Nephron progenitor cell (in vitro differentiated cells): ENCODE measurements around the gene UNC5CL.
A peak's percentile ranks its signal among the peaks of the same experiment; 100 is the strongest.

Experiments used
- DNase-seq: peaks from one replicate; pipeline ENCODE4 v3.0.0; 2021
- H3K27ac Mint-ChIP-seq: 2 replicates; pipeline ENCODE4 v1.8.0; 2021; ENCODE audit warnings: mild to moderate bottlenecking, moderate library complexity, mixed read lengths
- H3K27me3 Mint-ChIP-seq: 2 replicates; pipeline ENCODE4 v1.8.0; 2021; ENCODE audit warnings: mild to moderate bottlenecking, low read depth, mixed read lengths; ENCODE audit not compliant: poor library complexity
- H3K36me3 Mint-ChIP-seq: 2 replicates; pipeline ENCODE4 v1.8.0; 2021; ENCODE audit warnings: low read depth, mixed read lengths
- H3K4me1 Mint-ChIP-seq: 2 replicates; pipeline ENCODE4 v1.8.0; 2021; ENCODE audit warnings: mixed read lengths
- H3K4me3 Mint-ChIP-seq: 2 replicates; pipeline ENCODE4 v1.8.0; 2021; ENCODE audit warnings: mild to moderate bottlenecking, moderate library complexity, mixed read lengths
- H3K9me3 Mint-ChIP-seq: 2 replicates; pipeline ENCODE4 v1.8.0; 2021; ENCODE audit warnings: mild to moderate bottlenecking, moderate library complexity, mixed read lengths
- TF ChIP-seq, protein P1 (sequence below): fragments of 200-600 bp; sonication (generic); IDR thresholded peaks from 2 replicates; pipeline ENCODE4 v1.5.0; 2021; ENCODE audit warnings: antibody characterized with exemption

Gene UNC5CL

DNA sequence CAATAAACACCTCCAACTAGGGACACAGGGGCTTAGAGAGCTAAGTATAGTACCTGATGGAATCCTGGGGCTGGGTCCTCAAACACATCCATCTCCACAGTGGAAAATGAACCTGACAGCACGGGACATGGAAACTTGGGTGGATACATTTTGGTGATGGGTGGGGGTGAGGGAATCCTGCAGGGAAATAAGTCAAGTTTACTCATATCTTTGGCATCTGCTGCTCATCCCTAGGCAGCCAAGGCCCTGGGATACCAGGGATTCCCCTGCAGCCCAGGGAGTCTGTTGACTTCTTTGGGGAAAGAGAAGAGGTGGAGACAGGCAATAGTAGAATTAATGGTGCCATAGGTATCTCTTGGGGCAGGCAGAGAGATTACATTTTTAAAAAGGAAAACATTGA lies 20.5 kb upstream of the UNC5CL start:
- H3K27ac Mint-ChIP-seq, result peak overlapping the region; percentile 84
- TF ChIP-seq, protein P1, sequence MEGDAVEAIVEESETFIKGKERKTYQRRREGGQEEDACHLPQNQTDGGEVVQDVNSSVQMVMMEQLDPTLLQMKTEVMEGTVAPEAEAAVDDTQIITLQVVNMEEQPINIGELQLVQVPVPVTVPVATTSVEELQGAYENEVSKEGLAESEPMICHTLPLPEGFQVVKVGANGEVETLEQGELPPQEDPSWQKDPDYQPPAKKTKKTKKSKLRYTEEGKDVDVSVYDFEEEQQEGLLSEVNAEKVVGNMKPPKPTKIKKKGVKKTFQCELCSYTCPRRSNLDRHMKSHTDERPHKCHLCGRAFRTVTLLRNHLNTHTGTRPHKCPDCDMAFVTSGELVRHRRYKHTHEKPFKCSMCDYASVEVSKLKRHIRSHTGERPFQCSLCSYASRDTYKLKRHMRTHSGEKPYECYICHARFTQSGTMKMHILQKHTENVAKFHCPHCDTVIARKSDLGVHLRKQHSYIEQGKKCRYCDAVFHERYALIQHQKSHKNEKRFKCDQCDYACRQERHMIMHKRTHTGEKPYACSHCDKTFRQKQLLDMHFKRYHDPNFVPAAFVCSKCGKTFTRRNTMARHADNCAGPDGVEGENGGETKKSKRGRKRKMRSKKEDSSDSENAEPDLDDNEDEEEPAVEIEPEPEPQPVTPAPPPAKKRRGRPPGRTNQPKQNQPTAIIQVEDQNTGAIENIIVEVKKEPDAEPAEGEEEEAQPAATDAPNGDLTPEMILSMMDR, result no peak
- DNase-seq, result no peak
- peaks cover 25% of the 10 kb centered on the region for H3K36me3 Mint-ChIP-seq
- H3K4me3 Mint-ChIP-seq, result no peak overlapping the region
- peaks cover 63% of the 10 kb centered on the region for H3K4me1 Mint-ChIP-seq
- peaks cover 9% of the 10 kb centered on the region for H3K27me3 Mint-ChIP-seq
- H3K9me3 Mint-ChIP-seq, result no peaks in the 10 kb centered on the region

DNA sequence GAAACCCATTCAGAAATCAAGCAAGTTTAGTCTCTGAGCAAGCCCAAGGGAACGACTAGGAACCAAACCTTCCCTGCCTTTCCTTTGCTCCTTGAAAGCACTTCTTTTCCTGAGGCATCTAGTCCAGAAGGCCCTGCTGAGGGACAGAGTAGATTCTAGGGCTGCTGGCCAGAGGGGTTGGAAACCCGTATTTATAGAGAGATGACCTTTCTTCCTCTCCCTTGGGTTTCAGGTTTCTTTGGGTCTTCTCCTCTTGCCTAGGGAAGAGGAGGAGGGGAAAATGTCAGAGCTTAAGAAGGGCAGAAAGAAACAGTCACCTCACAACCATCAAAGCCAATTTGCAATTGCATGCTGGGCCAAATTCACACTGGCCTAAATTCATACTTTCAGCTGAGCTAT lies 19.8 kb upstream of the UNC5CL start:
- peaks cover 63% of the 10 kb centered on the region for H3K4me1 Mint-ChIP-seq
- TF ChIP-seq, protein P1, result no peak
- H3K9me3 Mint-ChIP-seq, result no peaks in the 10 kb centered on the region
- no peak for DNase-seq
- H3K36me3 Mint-ChIP-seq, result peaks cover 20% of the 10 kb centered on the region
- H3K27me3 Mint-ChIP-seq, result peaks cover 9% of the 10 kb centered on the region
- peak overlapping the region; percentile 84 for H3K27ac Mint-ChIP-seq
- H3K4me3 Mint-ChIP-seq, result peak overlapping the region; percentile 21

DNA sequence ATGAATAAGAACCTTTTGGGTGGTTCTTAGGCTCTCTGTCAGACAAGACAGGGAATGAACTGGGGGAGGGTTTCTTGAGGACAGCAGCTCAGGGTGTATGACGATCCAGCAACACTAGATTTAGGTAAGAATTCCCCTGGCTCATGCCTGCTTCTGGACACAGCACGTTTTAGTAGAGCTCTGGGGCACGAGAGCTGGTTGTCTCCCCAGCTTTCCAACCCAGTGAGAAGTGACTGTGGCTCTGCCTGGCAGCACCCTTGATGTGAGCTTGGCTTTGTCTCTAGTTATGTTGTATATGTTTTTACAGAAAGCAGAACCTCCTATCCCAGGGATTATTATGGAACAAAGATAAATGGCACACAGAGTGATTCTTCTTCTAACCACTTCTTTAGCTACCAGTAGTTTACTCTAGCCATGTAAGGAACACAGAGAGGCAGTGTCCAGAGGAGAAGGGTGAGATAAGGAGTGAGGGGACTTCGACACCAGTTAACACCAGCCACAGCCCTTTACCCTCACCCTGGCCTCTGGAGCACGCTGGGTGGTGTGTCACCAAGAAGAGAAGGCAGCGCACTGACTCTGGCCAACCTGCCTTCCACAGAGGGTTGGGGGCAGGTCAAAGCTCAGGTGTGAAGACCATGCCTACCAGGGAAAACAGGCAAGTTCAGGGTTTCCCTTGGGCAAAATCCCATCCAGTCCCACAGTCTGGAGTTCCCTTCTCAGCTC lies 17.9 kb upstream of the UNC5CL start:
- Mint-ChIP-seq H3K27me3 (peaks cover 9% of the 10 kb centered on the region), H3K27ac (no peak overlapping the region), H3K4me1 (peaks cover 80% of the 10 kb centered on the region), H3K9me3 (no peaks in the 10 kb centered on the region), H3K4me3 (no peak overlapping the region), H3K36me3 (peaks cover 17% of the 10 kb centered on the region)
- TF ChIP-seq, protein P1, result no peak
- DNase-seq, result no peak

DNA sequence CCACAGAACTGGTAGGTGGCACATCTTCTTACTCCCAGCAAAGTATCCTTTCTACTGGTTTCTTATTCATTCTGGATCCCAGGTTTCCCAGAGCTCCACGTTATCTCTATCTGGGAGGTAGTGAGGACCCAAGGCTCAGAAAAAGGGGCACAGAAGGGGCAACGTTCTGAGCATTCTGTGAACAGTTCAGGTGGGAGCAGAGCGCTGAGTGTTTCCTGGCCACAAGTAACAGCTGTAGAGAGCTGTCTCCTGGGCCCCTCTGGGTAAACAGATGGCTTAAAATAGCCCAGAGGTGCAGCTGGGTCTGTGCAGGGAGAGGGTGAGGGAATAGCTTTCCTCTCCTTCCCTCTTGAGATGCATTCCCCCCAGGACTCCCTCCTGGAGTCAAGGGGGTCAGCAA lies 16.1 kb upstream of the UNC5CL start:
- H3K4me3 Mint-ChIP-seq, result peak overlapping the region; percentile 29

DNA sequence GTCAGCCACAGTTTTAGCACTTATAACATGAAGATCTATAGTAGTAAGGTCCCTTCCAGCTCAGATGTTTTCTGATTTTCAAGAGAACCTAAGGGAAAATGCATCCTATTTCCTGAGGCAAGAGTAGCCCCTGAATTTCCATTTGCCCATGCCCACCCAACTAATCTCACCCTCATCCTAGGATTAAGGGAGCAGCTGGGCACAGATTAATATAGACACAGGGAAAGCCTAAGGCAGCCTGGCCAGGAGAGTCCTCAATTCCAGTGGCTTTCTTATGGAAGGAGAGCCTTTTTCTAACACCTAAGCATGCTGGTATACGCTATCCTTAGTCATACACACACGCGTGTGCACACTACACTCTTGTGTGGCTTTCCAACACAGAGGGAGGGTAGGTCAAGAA lies 15.5 kb upstream of the UNC5CL start:
- H3K4me3 Mint-ChIP-seq, result no peak overlapping the region
- no peak overlapping the region for H3K27ac Mint-ChIP-seq
- H3K27me3 Mint-ChIP-seq, result peaks cover 7% of the 10 kb centered on the region
- H3K9me3 Mint-ChIP-seq, result no peaks in the 10 kb centered on the region
- peaks cover 93% of the 10 kb centered on the region for H3K4me1 Mint-ChIP-seq
- TF ChIP-seq, protein P1, result no peak
- H3K36me3 Mint-ChIP-seq, result no peaks in the 10 kb centered on the region
- DNase-seq, result no peak

More for the DNA sequence above, 16.1 kb upstream of the UNC5CL start:
- H3K9me3 Mint-ChIP-seq, result no peaks in the 10 kb centered on the region
- peak overlapping the region; percentile 55 for H3K27ac Mint-ChIP-seq
- H3K27me3 Mint-ChIP-seq, result peaks cover 7% of the 10 kb centered on the region
- no peak for DNase-seq
- H3K4me1 Mint-ChIP-seq, result peaks cover 93% of the 10 kb centered on the region
- TF ChIP-seq, protein P1, result no peak
- H3K36me3 Mint-ChIP-seq, result peaks cover 2% of the 10 kb centered on the region

DNA sequence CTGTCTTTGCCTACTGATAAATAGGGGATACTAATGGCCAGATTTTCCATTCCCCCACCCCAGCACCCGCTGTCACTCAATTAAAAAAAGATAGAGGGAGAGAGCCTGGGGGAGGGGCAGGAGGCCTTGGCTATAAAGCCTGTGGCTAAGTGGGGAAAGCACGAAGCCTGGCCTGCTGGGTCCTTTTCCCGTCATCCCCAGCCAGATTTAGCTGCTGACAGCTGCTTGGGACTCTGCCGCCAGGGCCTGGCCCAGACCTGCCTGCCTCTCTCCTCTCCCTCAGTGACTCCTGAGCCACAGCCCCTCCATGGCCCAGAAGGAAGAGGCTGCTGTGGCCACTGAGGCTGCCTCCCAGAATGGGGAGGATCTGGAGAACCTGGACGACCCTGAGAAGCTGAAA lies 14.0 kb upstream of the UNC5CL start, which contains the start of gene APOBEC2:
APOBEC2 (plus strand) TSS at position 162 of the 400 bp plus-strand sequence; CDS start at position 308, 146 bp downstream.
- H3K9me3 Mint-ChIP-seq, result no peaks in the 10 kb centered on the region
- no peak for DNase-seq
- no peaks in the 10 kb centered on the region for H3K36me3 Mint-ChIP-seq
- H3K27me3 Mint-ChIP-seq, result peaks cover 3% of the 10 kb centered on the region
- H3K4me3 Mint-ChIP-seq, result no peak within 1 kb of the TSS
- TF ChIP-seq, protein P1, result no peak
- H3K27ac Mint-ChIP-seq, result no peak within 1 kb of the TSS
- H3K4me1 Mint-ChIP-seq, result peaks cover 93% of the 10 kb centered on the region
